HepG2 (cell line): Measurements from ENCODE around the gene TMCC1. TPM values are rescaled to one million over a fixed set of nuclear protein-coding genes. Genes with fewer than 3 reads are reported as not detected.

Source experiments
- CSRNP1 ChIP-seq: sonication (generic); formaldehyde crosslinking; IDR thresholded peaks from 2 replicates; pipeline ENCODE4 v1.8.1; 2023; ENCODE audit warnings: mild to moderate bottlenecking, missing genetic modification reagents
- CTCF ChIP-seq: sonication (generic); formaldehyde crosslinking; IDR thresholded peaks from 2 replicates; pipeline ENCODE4 v1.5.0; 2020; ENCODE audit warnings: mild to moderate bottlenecking, missing genetic modification reagents, moderate library complexity
- HMGXB4 ChIP-seq, 2 experiments: sonication (generic) in 1 of 2; formaldehyde crosslinking in 1 of 2; IDR thresholded peaks; 2 replicates each; pipeline versions ENCODE4 v1.4.0 to v1.6.1; 2018 to 2020; ENCODE audit warnings: missing genetic modification reagents in 2 of 2, borderline replicate concordance in 1 of 2, low read depth in 1 of 2, mild to moderate bottlenecking in 1 of 2, missing biosample characterization in 1 of 2
- HNRNPL ChIP-seq: fragments of 200-400 bp; formaldehyde crosslinking; IDR thresholded peaks from 2 replicates; pipeline ENCODE4 v1.6.1; 2017; ENCODE audit warnings: mild to moderate bottlenecking, low read depth, low read length
- HOXA3 ChIP-seq: sonication (generic); formaldehyde crosslinking; IDR thresholded peaks from 2 replicates; pipeline ENCODE4 v1.5.0; 2020; ENCODE audit warnings: missing genetic modification reagents
- MAZ ChIP-seq, 2 experiments: sonication (generic) in 1 of 2; formaldehyde crosslinking in 1 of 2; IDR thresholded peaks; 2 replicates each; pipeline versions ENCODE4 v1.5.0 to v1.6.1; 2012 to 2020; ENCODE audit warnings: low read depth in 2 of 2, mild to moderate bottlenecking in 2 of 2, borderline replicate concordance in 1 of 2, improper control_type of control experiment in 1 of 2, low read length in 1 of 2, missing genetic modification reagents in 1 of 2, moderate library complexity in 1 of 2
- NKX3-1 ChIP-seq: sonication (generic); formaldehyde crosslinking; IDR thresholded peaks from 2 replicates; pipeline ENCODE4 v1.5.0; 2020; ENCODE audit warnings: missing genetic modification reagents
- NR2C2 ChIP-seq: sonication (generic); formaldehyde crosslinking; IDR thresholded peaks from 2 replicates; pipeline ENCODE4 v1.4.0; 2020; ENCODE audit warnings: missing genetic modification reagents, mild to moderate bottlenecking, moderate library complexity, borderline replicate concordance
- TEF ChIP-seq: sonication (generic); formaldehyde crosslinking; IDR thresholded peaks from 2 replicates; pipeline ENCODE4 v1.5.0; 2020; ENCODE audit warnings: missing genetic modification reagents
- TFDP1 ChIP-seq: IDR thresholded peaks from 2 replicates; pipeline ENCODE4 v1.6.1; 2016; ENCODE audit warnings: missing compliant biosample characterization, missing genetic modification reagents, borderline replicate concordance
- U2AF1 ChIP-seq: fragments of 200-400 bp; formaldehyde crosslinking; optimal IDR thresholded peaks from 2 replicates; pipeline ENCODE3; 2017; ENCODE audit warnings: mild to moderate bottlenecking, low read depth, low read length
- ZFAT ChIP-seq: sonication (generic); formaldehyde crosslinking; conservative IDR thresholded peaks from 2 replicates; pipeline ENCODE4 v1.8.1; 2023; ENCODE audit warnings: missing genetic modification reagents, inconsistent platforms
- ZNF143 ChIP-seq: sonication (generic); formaldehyde crosslinking; IDR thresholded peaks from 2 replicates; pipeline ENCODE4 v1.4.0; 2020; ENCODE audit warnings: missing genetic modification reagents
- ZNF160 ChIP-seq: sonication (generic); formaldehyde crosslinking; IDR thresholded peaks from 2 replicates; pipeline ENCODE4 v1.8.0; 2022; ENCODE audit warnings: mild to moderate bottlenecking, inconsistent platforms, missing genetic modification reagents
- ZNF225 ChIP-seq: sonication (generic); formaldehyde crosslinking; IDR thresholded peaks from 2 replicates; pipeline ENCODE4 v1.4.0; 2020; ENCODE audit warnings: mild to moderate bottlenecking, missing genetic modification reagents
- ZNF276 ChIP-seq: sonication (generic); formaldehyde crosslinking; IDR thresholded peaks from 2 replicates; pipeline ENCODE4 v1.4.0; 2020; ENCODE audit warnings: mild to moderate bottlenecking, low read depth, missing genetic modification reagents
- ZNF761 ChIP-seq: sonication (generic); formaldehyde crosslinking; conservative IDR thresholded peaks from 2 replicates; pipeline ENCODE4 v1.4.0; 2020; ENCODE audit warnings: mild to moderate bottlenecking, missing genetic modification reagents
- ZNF777 ChIP-seq: sonication (generic); formaldehyde crosslinking; IDR thresholded peaks from 2 replicates; pipeline ENCODE4 v1.4.0; 2020; ENCODE audit warnings: missing genetic modification reagents
- polyA plus RNA-seq, 8 experiments: library from polyadenylated mRNA; depleted of rRNA in 3 of 8; stranded (reverse) in 7 of 8; unstranded in 1 of 8; fragments of >200 nt; fragmentation: Illumina TruSeq in 4 of 8; extraction: Trizol in 4 of 8; gene quantifications; 2 replicates each; pipeline versions ENCODE4 v1.2.1 to v1.2.3, GENCODE V29; 2011 to 2016; ENCODE audit warnings: low read depth in 4 of 8, missing spikeins in 1 of 8, mixed read lengths in 1 of 8; ENCODE audit not compliant: insufficient read depth in 1 of 8
- total RNA-seq, 5 experiments: library from RNA; depleted of rRNA; stranded (reverse); fragments of >200 nt; fragmentation: Illumina TruSeq; extraction: Trizol; gene quantifications; 2 replicates each; pipeline ENCODE4 v1.2.3, GENCODE V29; 2016; ENCODE audit warnings: low read depth in 1 of 5

Gene TMCC1
- total and polyA plus RNA-seq, 2 of the 13 experiments (the other 11 are each of a cell fraction or from before 2014, with no cell fraction given) = 12.1 to 264 TPM

- TF ChIP-seq HNRNPL (no peak), HMGXB4 (CRISPR knock-in tag; IDR thresholded peaks at IDR 0.05; ENCODE audit: borderline replicate concordance in 1 of 2, low read depth in 1 of 2) (peak; percentile 47 to 66; a peak in 3 of 4 replicates), ZFAT (no peak), ZNF143 (peak; percentile 37; the same call in 1 of the 2 replicates), ZNF761 (CRISPR knock-in tag) (0 out of 2 replicates have a peak, but pooled peaks have one; percentile 43), U2AF1 (no peak), HOXA3 (CRISPR knock-in tag) (peak; percentile 67), TFDP1 (CRISPR knock-in tag) (peak; percentile 65; the same call in 1 of the 2 replicates), CTCF (peak; percentile 28), ZNF225 (CRISPR knock-in tag) (0 out of 2 replicates have a peak, but pooled peaks have one; percentile 52), NR2C2 (0 out of 2 replicates have a peak, but pooled peaks have one; percentile 13), NKX3-1 (CRISPR knock-in tag) (peak; percentile 75; the same call in 1 of the 2 replicates), ZNF777 (CRISPR knock-in tag) (peak; percentile 85), CSRNP1 (no peak), TEF (CRISPR knock-in tag) (no peak), ZNF160 (CRISPR knock-in tag) (peak; percentile 48; the same call in 1 of the 2 replicates), MAZ (IDR thresholded peaks at IDR 0.05; ENCODE audit: borderline replicate concordance, low read depth, low read length) (no peak), MAZ (CRISPR knock-in tag; IDR thresholded peaks at IDR 0.05; ENCODE audit: low read depth) (peak; percentile 26; the same call in 1 of the 2 replicates), ZNF276 (CRISPR knock-in tag) (0 out of 2 replicates have a peak, but pooled peaks have one; percentile 27)
Observed at GRCh38 chr3:129605203-129605921, 288.1 kb downstream of the TMCC1 start (continued).
